ENCODE measurements around the gene VAMP2.

The VAMP2 gene

DNA sequence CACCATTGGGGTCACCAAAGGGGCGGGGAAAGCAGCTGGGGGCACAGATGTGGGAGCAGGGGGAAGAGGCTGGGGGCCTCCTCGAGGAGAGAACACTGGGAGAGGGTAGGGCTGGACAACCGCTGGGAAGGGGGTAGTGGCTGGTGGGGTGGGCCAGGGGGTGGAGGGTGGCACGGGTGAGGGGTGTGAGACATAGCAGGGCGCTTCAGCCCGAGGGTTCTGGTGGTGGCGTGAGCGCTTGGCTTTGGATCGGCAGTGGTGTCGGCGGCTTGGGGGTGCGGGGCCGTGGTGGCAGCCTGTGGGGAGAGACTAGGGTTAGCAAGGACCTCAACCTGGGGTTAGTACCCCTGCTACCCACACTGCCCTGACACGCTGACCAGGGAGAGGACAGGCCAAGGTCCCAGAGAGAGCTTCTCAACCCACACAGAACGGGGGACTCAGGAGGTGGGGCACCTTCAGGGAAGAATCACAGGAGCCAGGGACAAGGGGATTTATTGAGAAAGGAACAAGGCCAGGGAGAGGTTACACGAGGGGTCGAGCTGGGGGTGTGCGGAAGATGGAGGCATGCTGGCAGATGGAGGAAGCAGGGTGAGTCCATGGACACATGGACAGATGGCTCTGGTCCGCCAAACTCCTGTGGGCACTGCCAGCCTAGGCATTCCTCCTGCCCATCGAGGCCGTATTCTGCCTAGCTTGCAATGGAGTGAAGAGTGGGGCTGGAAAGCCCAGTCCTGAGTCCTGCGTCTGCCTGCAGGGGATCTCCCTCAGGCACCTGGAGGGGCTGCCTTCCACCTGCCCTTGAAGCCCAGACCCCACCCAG, 19.0 kb downstream of the VAMP2 start:
- no peak for TF ChIP-seq CTCF (conservative IDR thresholded peaks at IDR 0.05; ENCODE audit: low read length)
- H3K4me3 ChIP-seq (ENCODE audit: low read length), result no peak overlapping the region
- DNase-seq (ENCODE audit: low read depth), result no peak

DNA sequence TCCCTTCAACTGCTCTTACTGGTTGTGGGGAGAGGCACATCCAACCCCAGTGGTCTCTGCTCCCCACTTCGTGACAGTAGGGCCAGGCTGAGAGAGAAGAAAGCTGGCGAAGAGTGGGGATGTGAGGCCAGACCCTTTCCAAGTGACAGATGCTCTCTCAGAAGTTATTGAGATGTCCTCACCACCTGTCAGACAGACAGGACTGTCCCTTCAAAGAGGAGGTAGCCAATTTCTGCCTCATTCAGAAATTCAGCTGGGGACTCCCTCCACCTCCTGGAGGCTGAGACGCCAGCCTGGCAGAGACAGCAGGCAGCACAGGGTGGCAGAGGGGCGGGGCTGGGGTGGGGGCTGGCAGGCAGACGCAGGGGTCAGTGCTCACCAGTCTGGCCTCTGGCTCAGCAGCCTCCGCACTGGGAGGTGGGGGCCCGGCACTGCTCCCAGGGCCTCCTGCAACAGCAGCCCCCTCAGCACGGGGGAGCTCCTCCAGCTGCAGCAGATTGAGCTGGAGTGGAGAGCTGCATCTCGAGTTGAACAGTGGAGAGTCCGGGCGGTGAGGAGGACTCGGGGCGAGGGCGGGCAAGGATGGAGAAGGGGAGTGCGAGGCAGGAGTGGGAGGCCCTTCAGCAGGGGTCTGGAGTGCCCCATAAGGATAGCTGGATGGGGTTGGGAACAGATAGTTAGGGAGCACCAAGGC, 19.7 kb downstream of the VAMP2 start:
- H3K4me3 ChIP-seq (ENCODE audit: low read length), result no peak overlapping the region
- no peak for DNase-seq (ENCODE audit: low read depth)
- no peak for TF ChIP-seq CTCF (conservative IDR thresholded peaks at IDR 0.05; ENCODE audit: low read length)

- no peak overlapping the region for H3K4me3 ChIP-seq (ENCODE audit: low read length)
- no peak for DNase-seq (ENCODE audit: low read depth)
- no peak for TF ChIP-seq CTCF (conservative IDR thresholded peaks at IDR 0.05; ENCODE audit: low read length)
These were observed 20.4 kb downstream of the VAMP2 start for GRCh38 chr17:8142158-8142886.

- TF ChIP-seq CTCF (conservative IDR thresholded peaks at IDR 0.05; ENCODE audit: low read length), result no peak
- no peak overlapping the region for H3K4me3 ChIP-seq (ENCODE audit: low read length)
- DNase-seq (ENCODE audit: low read depth), result no peak
These were observed 21.0 kb downstream of the VAMP2 start for GRCh38 chr17:8141741-8142140.

GRCh38 chr17:8141045-8141444, 21.7 kb downstream of the VAMP2 start:
- no peak for TF ChIP-seq CTCF (conservative IDR thresholded peaks at IDR 0.05; ENCODE audit: low read length)
- no peak for DNase-seq (ENCODE audit: low read depth)
- H3K4me3 ChIP-seq (ENCODE audit: low read length), result no peak overlapping the region

- no peak for DNase-seq (ENCODE audit: low read depth)
- TF ChIP-seq CTCF (conservative IDR thresholded peaks at IDR 0.05; ENCODE audit: low read length), result no peak
- H3K4me3 ChIP-seq (ENCODE audit: low read length), result no peak overlapping the region
These were observed 22.4 kb downstream of the VAMP2 start for GRCh38 chr17:8140065-8141029.

All from AG10803 (cell line).